T-helper 22 cell (primary cell): ENCODE measurements around the gene TAB3.
"Not testable (repeated sequence)": the region's sequence is repeated elsewhere in the genome, so short reads cannot be mapped to it uniquely, and the experiment has no call there.

Source experiments
- DNase-seq: peaks from one replicate; pipeline ENCODE4 v3.0.0-alpha.2; 2020; ENCODE audit warnings: low read depth

The TAB3 gene

DNA sequence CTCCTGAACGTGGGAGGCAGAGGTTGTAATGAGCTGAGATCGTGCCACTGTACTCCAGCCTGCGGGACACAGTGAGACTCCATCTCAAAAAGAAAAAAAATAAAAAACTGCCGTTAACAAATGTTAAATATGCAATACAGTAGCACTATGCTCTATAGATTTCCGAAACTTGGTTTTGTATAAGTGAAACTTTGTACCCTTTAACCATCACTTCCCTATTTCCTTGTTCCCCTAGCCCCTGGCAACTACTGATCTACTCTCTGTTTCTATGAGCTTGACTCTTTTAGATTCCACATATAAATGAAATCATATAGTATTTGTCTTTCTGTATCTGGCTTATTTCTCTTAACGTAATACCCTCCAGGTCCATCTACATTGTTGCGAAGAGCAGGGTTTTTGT, 74.1 kb downstream of the TAB3 start:
- no peak for DNase-seq

DNA sequence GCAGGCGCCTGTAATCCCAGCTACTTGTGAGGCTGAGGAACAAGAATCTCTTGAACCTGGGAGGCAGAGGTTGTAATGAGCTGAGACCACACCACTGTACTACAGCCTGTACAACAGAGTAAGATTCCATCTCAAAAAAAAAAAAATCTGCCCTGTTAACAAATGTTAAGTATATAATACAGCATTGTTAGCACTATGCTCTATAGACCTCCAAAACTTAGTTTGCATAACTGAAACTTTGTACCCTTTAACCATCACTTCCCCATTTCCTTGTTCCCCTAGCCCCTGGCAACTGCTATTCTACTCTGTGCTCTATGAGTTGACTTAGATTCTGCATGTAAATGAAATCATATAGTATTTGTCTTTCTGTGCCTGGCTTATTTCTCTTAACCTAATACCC, 76.7 kb downstream of the TAB3 start:
- DNase-seq, result no peak

DNA sequence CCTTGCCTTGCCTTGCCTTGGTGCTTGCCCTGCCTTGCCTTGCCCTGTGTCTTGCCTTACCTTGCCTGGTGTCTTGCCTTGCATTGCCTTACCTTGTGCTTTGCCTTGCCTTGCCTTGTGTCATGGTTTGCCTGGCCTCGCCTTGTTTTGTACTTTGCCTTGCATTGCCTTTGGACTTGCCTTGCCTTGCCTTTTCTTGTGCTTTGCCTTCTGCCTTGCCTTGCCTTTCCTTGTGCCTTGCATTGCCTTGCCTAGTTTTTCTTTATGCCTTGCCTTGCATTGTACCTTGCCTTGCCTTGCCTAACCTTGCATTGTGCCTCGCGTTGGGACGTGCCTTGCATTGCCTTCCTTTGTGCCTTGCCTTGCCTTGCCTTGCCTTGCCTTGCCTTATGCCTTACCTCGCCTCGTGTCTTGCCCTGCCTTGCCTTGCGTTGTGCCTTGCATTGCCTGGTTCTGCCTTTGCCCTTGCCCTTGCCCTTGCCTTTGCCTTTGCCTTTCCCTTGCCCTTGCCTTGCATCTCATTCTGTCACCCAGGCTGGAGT, 82.8 kb downstream of the TAB3 start:
- no peak for DNase-seq

DNA sequence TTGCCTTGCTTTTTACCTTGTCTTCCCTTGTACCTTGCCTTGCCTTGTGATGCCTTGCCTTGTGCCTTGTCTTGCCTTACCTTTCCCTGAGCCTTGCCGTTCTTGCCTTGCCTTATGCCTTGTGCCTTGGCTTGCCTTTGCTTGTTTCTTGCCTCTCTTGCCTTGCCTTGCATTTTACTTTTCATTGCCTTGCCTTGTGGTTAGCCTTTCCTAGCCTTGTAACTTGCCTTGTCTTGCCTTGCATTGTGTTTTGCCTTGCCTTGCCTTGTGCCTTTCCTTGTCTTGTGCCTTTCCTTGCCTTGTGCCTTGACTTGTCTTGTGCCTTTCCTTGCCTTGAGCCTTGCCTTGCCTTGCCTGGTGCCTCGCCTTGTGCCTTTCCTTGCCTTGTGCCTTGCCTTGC, 84.6 kb downstream of the TAB3 start:
- no peak for DNase-seq

DNA sequence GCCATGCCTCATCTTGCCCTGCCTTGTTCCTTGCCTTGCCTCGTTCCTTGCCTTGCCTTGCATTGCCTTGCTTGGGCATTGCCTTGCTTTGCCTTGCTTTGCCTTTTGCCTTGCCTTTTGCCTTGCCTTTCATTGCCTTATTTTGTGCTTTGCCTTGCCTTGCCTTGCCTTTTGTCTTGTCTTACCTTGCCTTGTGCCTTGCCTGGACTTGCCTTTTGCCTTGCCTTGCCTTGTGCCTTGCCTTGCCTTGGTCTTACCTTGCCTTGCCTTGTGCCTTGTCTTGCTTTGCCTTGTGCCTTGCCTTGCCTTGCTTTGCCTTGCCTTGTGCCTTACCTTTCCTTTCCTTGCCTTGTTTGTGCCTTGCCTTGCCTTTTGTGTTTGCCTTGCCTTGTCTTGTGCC, 88.2 kb downstream of the TAB3 start:
- no peak for DNase-seq

DNA sequence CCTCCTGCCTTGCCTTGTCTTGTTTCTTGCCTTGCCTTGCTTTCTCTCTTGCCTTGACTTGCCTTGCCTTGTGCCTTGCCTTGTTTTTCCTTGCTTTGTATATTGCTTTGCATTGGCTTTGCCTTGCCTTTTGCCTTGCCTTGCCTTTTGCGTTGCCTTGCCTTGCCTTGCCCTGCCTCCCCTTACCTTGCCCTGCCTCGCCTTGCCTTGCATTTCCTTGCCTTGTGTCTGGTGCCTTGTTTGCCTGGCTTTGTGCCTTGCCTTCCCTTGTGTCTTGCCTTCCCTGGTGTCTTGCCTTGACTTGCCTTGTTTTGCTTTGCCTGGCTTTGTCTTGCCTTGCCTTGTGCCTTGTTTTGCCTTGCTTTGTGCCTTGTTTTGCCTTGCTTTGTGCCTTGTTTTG, 89.7 kb downstream of the TAB3 start:
- no peak for DNase-seq

DNA sequence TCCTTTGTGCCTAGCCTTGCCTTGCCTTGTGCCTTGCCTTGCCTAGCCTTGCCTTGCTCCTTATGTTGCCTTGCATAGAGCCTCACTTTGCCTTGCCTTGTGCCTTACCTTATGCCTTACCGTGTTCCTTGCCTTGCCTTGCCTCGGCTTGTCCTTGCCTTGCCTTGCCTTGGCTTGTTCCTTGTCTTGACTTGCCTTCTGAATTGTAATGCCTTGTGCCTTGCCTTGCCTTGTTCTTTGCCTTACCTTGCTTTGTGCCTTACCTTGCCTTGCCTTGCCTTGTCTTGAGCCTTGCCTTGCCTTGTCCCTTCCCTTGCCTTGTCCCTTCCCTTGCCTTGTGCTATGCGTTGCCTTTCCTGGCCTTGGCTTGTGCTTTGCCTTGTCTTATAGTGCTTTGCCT, 90.2 kb downstream of the TAB3 start:
- no peak for DNase-seq

DNA sequence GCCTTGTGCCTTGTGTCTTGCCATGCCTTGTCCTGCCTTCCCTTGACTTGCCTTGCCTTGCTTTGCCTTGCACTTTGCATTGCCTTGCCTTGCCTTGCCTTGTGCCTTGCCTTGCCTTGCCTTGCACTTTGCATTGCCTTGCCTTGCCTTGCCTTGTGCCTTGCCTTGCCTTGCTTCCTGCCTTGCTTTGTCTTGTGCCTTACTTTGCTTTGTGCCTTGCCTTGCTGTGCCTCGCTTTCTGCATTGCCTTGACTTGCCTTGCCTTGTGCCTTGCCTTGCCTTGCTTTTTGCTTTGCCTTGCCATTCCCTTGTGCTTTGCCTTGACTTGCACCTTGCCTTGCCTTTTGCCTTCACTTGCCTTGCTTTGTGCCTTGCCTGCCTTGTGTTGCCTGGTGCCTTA, 91.8 kb downstream of the TAB3 start:
- not testable (repeated sequence) for DNase-seq

DNA sequence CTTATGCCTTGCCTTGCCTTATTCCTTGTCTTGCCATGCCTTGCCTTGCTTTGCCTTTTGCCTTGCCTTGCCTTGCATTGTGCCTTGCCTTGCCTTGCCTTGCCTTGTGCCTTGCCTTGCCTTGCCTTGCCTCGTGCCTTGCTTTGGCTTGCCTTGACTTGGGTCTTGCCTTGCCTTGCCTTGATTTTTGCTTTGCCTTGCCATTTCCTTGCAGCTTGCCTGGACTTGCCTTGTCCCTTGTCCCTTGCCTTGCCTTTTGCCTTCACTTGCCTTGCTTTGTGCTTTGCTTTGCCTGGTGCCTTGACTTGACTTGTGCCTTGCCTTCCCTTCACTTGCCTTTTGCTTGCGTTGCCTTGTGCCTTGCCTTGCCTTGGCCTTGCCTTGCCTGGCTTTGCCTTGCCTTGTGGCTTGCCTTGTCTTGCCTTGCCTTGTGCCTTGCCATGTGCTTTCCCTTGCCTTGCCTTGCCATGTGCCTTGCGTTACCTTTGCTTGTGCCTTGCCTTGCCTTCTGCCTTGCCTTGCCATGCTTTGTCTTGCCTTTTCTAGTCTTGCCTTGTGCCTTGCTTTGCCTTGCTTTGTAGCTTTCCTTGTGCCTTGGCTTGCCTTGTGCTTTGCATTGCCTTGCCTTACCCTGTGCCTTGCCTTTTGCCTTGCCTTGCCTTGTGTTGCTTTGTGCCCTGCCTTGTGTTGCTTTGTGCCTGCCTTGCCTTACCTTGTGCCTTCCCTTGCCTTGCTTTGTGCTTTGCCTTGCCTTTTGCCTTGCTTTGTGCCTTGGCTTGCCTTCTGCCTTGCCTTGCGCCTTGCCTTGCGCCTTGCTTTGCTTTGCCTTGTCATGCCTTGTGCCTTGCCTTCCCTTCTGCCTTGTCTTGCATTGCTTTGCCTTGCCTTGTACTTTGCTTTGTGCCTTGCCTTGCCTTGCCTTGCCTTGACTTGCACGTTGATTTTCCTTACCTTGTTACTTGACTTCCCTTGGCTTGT, 92.8 kb downstream of the TAB3 start:
- no peak for DNase-seq

DNA sequence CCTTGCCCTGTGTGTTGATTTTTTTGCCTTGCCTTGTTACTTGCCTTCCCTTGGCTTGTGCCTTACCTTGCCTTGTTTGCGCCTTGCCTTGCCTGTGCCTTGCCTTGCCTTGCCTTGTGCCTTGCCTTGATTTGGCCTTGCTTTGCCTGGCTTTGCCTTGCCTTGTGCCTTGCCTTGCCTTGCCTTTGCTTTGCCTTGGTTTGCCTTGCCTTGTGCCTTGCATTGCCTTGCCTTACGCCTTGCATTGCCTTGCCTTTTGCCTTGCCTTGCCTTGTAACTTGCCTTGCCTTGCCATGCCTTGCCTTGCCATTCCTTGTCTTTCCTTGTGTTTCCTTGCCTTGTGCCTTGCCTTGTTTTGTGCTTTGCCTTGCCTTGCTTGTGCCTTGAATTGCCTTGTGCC, 94.6 kb downstream of the TAB3 start:
- DNase-seq, result no peak

DNA sequence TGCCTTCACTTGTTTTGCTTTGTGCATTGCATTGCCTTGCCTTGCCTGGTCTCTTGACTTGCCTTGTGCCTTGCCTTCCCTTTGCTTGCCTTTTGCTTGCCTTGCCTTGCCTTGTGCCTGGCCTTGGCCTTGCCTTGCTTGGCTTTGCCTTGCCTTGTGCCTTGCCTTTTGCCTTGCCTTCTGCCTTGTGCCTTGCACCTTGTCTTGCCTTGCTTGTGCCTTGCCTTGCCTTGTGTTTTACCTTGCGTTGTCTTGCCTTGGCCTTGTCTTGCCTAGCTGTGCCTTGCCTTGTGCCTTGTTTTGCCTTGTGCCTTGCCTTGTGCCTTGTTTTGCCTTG, 95.3 kb downstream of the TAB3 start:
- DNase-seq, result no peak

DNA sequence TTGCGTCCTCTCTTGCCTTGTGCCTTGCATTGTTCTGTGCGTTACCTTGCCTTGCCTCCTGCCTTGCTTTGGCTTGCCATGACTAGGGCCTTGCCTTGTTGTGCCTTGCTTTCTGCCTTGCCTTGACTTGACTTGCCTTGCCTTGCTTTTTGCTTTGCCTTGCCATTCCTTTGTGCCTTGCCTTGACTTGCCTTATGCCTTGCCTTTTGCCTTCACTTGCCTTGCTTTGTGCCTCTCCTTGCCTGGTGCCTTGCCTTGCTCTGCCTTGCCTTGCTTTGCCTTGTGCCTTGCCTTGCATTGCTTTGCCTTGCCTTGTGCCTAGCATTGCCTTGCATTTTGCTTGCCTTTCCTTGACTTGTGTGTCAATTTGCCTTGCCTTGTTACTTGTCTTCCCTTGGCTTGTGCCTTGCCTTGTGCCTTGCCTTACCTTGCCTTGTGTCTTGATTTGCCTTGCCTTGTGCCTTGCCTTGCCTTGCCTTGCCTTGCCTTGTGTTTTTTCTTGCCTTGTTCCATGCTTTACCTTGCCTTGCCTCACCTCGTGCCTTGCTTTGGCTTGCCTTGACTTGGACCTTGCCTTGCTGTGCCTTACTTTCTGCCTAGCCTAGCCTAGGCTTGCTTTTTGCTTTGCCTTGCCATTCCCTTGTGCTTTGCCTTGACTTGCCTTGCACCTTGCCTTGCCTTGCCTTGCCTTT, 95.8 kb downstream of the TAB3 start:
- no peak for DNase-seq

DNA sequence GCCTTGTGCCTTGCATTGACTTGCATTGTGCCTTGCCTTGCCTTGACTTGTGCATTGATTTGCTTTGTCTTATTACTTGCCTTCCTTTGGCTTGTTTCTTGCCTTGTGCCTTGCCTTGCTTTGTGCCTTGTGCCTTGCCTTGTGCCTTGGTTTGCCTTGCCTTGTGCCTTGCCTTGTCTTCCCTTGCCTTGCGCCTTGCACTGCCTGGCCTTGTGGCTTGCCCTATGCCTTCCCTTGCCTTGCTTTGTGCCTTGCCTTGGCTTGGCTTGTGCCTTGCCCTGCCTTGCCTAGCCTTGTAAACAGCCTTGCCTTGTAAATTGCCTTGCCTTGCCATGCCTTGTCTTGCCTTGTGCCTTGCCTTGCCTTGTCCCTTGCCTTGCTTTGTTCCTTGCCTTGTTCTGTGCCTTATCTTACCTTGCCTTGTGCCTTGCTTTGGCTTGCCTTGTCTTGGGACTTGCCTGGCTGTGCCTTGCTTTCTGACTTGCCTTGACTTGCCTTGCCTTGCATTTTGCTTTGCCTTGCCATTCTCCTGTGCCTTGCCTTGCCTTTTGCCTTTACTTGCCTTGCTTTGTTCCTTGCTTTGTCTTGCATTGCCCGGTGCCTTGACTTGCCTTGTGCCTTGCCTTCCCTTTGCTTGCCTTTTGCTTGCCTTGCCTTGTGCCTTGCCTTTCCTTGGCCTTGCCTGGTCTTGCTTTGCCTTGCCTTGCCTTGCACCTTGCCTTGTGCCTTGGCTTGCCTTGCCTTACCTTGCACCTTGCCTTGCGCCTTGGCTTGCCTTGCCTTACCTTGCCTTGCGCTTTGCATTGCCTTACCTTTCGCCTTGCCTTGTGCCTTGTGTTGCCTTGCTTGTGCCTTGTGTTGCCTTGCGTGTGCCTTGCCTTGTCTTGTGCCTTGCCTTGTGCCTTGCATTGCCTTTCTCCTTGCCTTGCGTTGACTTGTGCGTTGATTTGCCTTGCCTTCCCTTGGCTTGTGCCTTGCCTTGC, 97.5 kb downstream of the TAB3 start:
- DNase-seq, result no peak

DNA sequence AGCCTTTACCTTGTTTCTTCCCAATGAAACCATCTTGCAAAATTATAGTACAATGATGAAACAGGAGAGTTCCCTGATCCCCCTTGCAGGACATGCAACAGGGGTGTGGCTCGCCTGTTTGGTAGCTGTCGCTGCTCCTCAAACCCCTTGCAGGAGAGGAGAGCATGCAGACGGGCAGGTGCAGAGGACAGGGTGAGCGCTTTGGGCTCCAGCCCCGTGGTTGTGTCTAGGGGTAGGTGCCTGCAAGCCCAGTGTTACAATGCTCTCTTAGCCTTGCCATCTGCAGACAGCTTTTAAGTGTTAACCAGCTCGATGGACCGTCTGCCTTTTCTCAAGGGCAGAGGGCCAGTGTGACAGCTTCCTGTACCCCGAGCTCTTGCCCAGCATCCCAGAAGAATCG, 102.0 kb downstream of the TAB3 start:
- DNase-seq, result no peak

DNA sequence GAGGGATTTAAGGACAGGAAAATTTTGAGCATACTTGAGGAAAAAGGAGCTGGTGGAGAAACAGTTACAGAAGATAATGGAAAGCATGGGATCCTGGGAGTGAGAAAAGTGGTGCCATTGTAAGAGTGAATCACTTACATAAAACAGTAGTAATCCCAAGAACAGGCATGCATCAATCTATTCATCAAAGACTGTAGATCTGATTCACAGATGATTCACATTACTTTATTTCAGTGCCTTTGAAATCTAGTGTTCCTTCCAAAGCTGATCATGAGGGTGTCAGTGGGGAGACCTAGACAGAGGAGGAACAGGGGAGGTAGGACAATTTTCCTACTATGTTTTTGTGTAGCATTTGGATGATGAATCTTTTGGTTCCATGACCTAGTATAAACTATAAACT, 102.7 kb downstream of the TAB3 start:
- no peak for DNase-seq

DNA sequence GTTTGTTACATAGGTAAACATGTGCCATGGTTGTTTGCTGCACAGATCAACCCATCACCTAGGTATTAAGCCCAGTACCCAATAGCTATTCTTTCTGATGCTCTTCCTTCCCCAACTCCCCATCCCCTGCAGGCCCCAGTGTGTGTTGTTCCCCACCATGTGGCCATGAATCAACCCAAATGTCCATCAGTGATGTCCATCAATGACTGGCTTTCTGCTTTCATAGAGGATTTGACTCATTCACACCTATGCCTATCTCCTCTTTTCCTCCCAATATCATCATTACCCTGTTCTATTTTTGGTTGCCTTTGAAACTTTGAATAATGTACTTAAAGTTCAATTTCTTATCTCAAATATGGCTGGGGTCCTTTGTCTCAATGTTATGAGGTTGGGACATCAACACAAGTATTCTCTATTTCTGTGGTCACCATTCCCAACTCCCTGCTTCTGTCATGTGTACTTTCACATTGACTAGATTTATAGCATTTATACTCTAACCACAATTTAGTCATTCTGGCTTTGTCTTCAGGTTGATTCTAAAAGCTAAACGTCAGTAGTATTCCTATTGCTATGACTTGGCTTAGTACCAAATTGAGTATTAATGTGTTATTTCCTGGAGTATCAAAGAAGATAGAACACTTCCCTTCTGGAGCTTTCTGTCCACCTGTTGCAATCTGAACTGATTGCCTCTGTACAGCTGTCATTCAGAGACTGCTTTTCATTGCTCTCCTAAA, 107.2 kb downstream of the TAB3 start:
- no peak for DNase-seq

DNA sequence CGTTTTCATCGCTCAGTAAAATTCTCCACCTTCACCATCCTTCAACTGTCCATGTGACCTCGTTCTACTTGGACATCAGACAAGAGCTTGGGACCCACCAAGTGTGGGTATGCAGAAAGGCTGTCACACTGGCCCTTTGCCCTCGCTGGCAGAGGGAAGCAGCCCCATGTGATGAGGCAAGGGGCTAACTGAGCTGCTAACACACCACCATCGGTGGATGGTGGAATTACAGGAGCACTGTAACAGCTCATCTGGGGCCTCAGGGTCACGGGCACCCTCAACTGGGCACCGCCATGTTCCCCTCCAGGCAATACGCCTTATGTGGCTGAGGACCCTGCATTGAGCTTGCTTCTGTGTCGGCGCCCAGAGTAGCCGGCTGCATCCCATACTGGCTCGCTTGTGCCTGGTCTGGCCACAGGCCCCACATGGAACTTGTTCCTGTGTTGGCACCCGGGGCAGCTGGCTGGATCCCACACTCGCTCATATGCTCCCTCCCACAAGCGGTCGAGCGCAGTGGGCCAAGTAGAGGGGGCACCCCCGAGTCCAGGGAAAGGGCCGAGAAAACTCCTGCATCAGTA, 109.5 kb downstream of the TAB3 start:
- no peak for DNase-seq

DNA sequence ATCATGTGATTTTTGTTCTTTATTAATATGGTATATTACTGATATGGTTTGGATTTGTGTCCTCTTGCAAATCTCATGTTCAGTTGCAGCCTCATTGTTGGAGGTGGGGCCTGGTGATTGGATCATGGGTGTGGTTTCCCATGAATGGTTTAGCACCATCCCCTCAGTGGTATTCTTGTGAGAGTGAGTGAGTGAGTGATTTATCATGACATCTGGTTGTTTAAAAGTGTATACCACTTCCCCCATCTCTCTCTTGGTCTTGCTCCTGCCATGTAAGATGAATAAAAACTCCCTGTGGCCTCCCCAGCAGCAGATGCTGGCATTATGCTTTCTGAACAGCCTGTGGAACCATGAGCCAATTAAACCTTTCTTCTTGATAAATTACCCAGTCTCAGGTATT, 111.5 kb downstream of the TAB3 start:
- no peak for DNase-seq
